ENCODE results near the gene TSNAXIP1. TPM values are rescaled to one million over a fixed set of nuclear protein-coding genes. Genes with fewer than 3 reads are reported as not detected.
"Not testable (repeated sequence)": the region's sequence is repeated elsewhere in the genome, so short reads cannot be mapped to it uniquely, and the experiment has no call there.

Gene TSNAXIP1
- total RNA-seq, 2 experiments from 2014 or later: 0.52 to 0.61 TPM

DNA sequence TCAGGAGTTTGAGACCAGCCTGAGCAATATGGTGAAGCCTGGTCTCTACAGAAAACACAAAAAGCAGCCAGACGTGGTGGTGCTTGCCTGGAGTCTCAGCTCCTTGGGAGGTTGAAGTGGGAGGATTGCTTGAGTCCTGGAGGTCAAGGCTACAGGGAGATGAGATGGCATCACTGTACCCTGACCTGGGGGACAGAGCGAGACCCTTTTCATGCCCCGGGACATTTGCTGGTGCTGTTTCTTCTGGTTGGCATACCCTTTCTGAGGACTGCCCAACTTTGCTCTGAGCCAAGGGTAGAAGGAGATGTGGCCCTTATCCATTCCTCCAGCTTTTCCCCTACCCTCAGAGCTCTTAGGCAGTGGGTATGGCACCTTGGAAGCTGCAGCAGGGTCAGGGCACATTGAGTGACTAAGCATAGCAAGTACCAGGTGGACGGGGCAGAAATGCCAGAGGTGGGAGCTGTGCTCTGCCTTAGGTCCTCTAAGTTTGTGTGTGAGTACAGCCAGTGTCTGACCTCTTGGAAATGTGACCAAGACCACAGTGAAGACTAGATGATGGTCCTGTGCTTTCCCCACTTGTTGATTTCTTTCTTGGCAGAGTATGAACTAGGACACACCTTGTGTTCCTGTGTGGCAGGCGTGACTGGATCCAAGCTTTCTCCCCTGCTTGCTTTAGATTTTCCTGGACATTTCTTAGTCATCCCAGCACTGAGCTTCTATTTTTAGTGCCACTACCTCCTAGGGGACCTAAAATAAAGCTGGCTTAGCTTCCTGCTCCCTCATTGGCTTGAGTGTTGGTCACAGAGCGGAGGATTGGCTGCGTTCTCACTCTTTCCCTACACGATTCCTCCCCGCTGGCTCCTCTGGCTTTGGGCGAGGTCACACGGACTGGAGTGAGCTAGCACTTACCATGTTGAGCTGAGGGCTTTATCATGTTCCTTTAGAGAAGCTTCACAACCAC is 56.2 kb downstream of the TSNAXIP1 start:
- intact Hi-C loops (cut with DNase I, micrococcal nuclease): no loop called here
- H3K9me3 ChIP-seq (ENCODE audit: control insufficient read depth in 1 of 2, insufficient read depth in 1 of 2, low read length in 2 of 2): no peaks in the 10 kb centered on the region
- no peaks in the 10 kb centered on the region for H3K27me3 ChIP-seq (ENCODE audit: control insufficient read depth in 1 of 2, insufficient read depth in 2 of 2, low read length in 2 of 2)
- Mint-ChIP-seq H3K4me3 (no peak overlapping the region), H3K27ac (no peak overlapping the region), H3K9me3 (no peaks in the 10 kb centered on the region), H3K27me3 (no peaks in the 10 kb centered on the region), H3K36me3 (ENCODE audit: low read depth) (peaks cover 24% of the 10 kb centered on the region), H3K4me1 (ENCODE audit: low read depth) (peaks cover 12% of the 10 kb centered on the region)
- H3K4me3 ChIP-seq (ENCODE audit: low read length): no peak overlapping the region
- H3K36me3 ChIP-seq (ENCODE audit: insufficient read depth, low read length): peaks cover 40% of the 10 kb centered on the region
- no peak overlapping the region for H3K27ac ChIP-seq (ENCODE audit: low read depth in 1 of 2, low read length in 2 of 2)
- ATAC-seq (ENCODE audit: poor library complexity): no peak
- POLR2A ChIA-PET: interaction anchor here (1.3 kb wide), 1 partner anchor 47 kb away, joined by 3 read pairs; no protein-coding TSS in a partner anchor
- DNase-seq: no peak
- CTCF ChIA-PET: interaction anchor here (4.4 kb wide), 1 partner anchor 46 kb away, joined by 21 read pairs; no protein-coding TSS in a partner anchor
- peaks cover 7% of the 10 kb centered on the region for H3K4me1 ChIP-seq (ENCODE audit: insufficient read depth, low read length)
- TF ChIP-seq, protein P1, sequence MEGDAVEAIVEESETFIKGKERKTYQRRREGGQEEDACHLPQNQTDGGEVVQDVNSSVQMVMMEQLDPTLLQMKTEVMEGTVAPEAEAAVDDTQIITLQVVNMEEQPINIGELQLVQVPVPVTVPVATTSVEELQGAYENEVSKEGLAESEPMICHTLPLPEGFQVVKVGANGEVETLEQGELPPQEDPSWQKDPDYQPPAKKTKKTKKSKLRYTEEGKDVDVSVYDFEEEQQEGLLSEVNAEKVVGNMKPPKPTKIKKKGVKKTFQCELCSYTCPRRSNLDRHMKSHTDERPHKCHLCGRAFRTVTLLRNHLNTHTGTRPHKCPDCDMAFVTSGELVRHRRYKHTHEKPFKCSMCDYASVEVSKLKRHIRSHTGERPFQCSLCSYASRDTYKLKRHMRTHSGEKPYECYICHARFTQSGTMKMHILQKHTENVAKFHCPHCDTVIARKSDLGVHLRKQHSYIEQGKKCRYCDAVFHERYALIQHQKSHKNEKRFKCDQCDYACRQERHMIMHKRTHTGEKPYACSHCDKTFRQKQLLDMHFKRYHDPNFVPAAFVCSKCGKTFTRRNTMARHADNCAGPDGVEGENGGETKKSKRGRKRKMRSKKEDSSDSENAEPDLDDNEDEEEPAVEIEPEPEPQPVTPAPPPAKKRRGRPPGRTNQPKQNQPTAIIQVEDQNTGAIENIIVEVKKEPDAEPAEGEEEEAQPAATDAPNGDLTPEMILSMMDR (IDR thresholded peaks at IDR 0.05): no peak

DNA sequence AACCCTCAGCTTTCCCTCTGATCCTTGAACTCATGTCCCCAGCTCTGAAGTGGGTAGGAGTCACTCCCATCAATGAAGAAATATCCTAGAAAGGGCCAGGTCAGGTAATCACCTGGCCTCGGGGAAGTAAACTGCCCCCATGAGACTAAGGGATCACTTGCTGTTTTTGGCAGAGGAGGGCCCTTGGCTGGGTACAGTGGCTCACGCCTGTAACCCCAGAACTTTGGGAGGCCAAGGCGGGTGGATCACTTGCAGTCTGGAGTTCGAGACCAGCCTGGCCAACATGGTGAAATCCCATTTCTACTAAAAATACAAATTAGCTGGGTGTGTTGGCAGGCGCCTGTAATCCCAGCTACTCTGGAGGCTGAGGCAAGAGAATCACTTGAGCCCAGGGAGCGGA is 57.4 kb downstream of the TSNAXIP1 start:
- H3K27me3 Mint-ChIP-seq; H3K27ac ChIP-seq (ENCODE audit: low read depth in 1 of 2, low read length in 2 of 2); H3K27ac Mint-ChIP-seq; H3K4me1 Mint-ChIP-seq (ENCODE audit: low read depth); DNase-seq; H3K4me3 ChIP-seq (ENCODE audit: low read length); H3K27me3 ChIP-seq (ENCODE audit: control insufficient read depth in 1 of 2, insufficient read depth in 2 of 2, low read length in 2 of 2); H3K9me3 Mint-ChIP-seq; POLR2A ChIA-PET; H3K4me3 Mint-ChIP-seq; intact Hi-C loops (cut with DNase I, micrococcal nuclease); ATAC-seq (ENCODE audit: poor library complexity); H3K4me1 ChIP-seq (ENCODE audit: insufficient read depth, low read length); H3K9me3 ChIP-seq (ENCODE audit: control insufficient read depth in 1 of 2, insufficient read depth in 1 of 2, low read length in 2 of 2): not testable (repeated sequence)
- CTCF ChIA-PET: interaction anchor here (4.4 kb wide), 1 partner anchor 47 kb away, joined by 21 read pairs; no protein-coding TSS in a partner anchor
- peaks cover 51% of the 10 kb centered on the region for H3K36me3 ChIP-seq (ENCODE audit: insufficient read depth, low read length)
- H3K36me3 Mint-ChIP-seq (ENCODE audit: low read depth): peaks cover 28% of the 10 kb centered on the region

DNA sequence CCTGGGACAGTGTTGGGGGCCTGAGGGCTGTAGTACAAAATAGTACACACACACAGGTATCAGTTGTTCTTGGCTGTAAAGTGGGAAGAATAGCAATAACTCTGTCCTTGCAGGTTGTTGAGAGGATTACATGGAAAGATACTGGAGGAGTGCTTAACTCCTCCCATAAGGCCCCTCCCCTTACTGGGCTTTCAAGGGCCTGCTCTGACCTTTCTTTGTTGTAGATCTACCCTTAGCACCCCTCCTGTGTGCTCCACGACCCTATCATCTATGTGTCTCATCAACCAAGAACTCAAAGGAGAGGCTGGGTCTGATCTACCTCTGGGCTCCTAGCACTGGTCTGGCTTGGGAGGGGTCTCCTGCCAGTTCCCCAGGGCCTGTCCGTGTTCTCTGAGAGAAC is 57.9 kb downstream of the TSNAXIP1 start:
- no peaks in the 10 kb centered on the region for H3K27me3 Mint-ChIP-seq
- H3K36me3 Mint-ChIP-seq (ENCODE audit: low read depth): peaks cover 28% of the 10 kb centered on the region
- Histone ChIP-seq H3K36me3 (ENCODE audit: insufficient read depth, low read length) (peaks cover 54% of the 10 kb centered on the region), H3K9me3 (ENCODE audit: control insufficient read depth in 1 of 2, insufficient read depth in 1 of 2, low read length in 2 of 2) (no peaks in the 10 kb centered on the region), H3K27me3 (ENCODE audit: control insufficient read depth in 1 of 2, insufficient read depth in 2 of 2, low read length in 2 of 2) (no peaks in the 10 kb centered on the region), H3K27ac (ENCODE audit: low read depth in 1 of 2, low read length in 2 of 2) (no peak overlapping the region), H3K4me1 (ENCODE audit: insufficient read depth, low read length) (no peaks in the 10 kb centered on the region), H3K4me3 (ENCODE audit: low read length) (no peak overlapping the region)
- no peaks in the 10 kb centered on the region for H3K9me3 Mint-ChIP-seq
- H3K27ac Mint-ChIP-seq: peak overlapping the region; percentile 22
- no peaks in the 10 kb centered on the region for H3K4me1 Mint-ChIP-seq (ENCODE audit: low read depth)
- TF ChIP-seq, protein P1 (IDR thresholded peaks at IDR 0.05): no peak
- ChIA-PET POLR2A (no interaction called here), CTCF (interaction anchor here (4.4 kb wide), 1 partner anchor 48 kb away, joined by 21 read pairs; no protein-coding TSS in a partner anchor)
- no peak overlapping the region for H3K4me3 Mint-ChIP-seq
- intact Hi-C loops (cut with DNase I, micrococcal nuclease): no loop called here
- DNase-seq (no peak), ATAC-seq (ENCODE audit: poor library complexity) (no peak)

Data from CD4-positive, alpha-beta T cell (primary cell).